Mucosa of stomach (tissue), 1 donor: ENCODE data around the gene IPP.

ENCODE experiments used
- H3K27me3 ChIP-seq: one replicate; pipeline ENCODE4 v1.7.0; 2013; ENCODE audit warnings: mild to moderate bottlenecking, low read length; ENCODE audit not compliant: control insufficient read depth, insufficient read depth
- H3K36me3 ChIP-seq: one replicate; pipeline ENCODE4 v1.7.0; 2013; ENCODE audit warnings: low read length; ENCODE audit not compliant: control insufficient read depth, insufficient read depth
- H3K4me1 ChIP-seq: one replicate; pipeline ENCODE4 v1.7.0; 2013; ENCODE audit warnings: mild to moderate bottlenecking, low read length; ENCODE audit not compliant: control insufficient read depth, insufficient read depth
- H3K4me3 ChIP-seq: one replicate; pipeline ENCODE4 v1.7.0; 2013; ENCODE audit warnings: low read length
- H3K9ac ChIP-seq: one replicate; pipeline ENCODE4 v1.7.0; 2013; ENCODE audit warnings: mild to moderate bottlenecking, low read length, moderate library complexity
- H3K9me3 ChIP-seq: one replicate; pipeline ENCODE4 v1.7.0; 2013; ENCODE audit warnings: mild to moderate bottlenecking, low read length, moderate library complexity; ENCODE audit not compliant: control insufficient read depth
- donor health status: Pancreatic carcinoma.

The IPP gene

GRCh38 chr1:45654540-45655280 is 95.7 kb downstream of the IPP start:
- Histone ChIP-seq H3K27me3 (no peaks in the 10 kb centered on the region), H3K9me3 (no peaks in the 10 kb centered on the region), H3K36me3 (peaks cover 14% of the 10 kb centered on the region)

More at GRCh38 chr1:45654540-45655280, 95.7 kb downstream of the IPP start:
- no peak overlapping the region for H3K9ac ChIP-seq
- peaks cover 12% of the 10 kb centered on the region for H3K4me1 ChIP-seq
- H3K4me3 ChIP-seq, result no peak overlapping the region
